ENCODE data around the gene EPB41L4B.
"Not testable (repeated sequence)": the region's sequence is repeated elsewhere in the genome, so short reads cannot be mapped to it uniquely, and the experiment has no call there.

The EPB41L4B gene

DNA sequence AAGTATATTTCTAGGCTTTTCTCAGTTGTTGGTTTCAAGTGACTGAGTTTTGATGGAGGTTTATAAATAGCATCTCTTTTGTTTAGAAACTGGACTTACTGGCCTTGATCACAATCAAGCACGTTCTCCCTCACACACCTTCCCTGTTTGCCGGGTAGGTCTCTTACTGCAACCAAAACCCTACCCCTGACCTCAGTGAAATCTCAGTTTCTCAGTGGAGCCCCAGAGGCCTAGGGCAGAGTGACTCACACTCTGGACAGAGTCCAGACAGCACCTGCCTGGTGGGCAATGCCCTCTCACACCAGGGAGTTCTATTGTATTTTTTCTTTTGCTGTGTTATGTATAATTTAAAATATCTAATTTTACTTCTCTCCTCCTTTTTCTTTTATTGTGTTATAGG, 48.4 kb upstream of the EPB41L4B start:
- Histone ChIP-seq H3K36me3 (ENCODE audit: control insufficient read depth in 2 of 2, insufficient read depth in 1 of 2, low read length in 2 of 2) (no peaks in the 10 kb centered on the region), H3K4me1 (ENCODE audit: control insufficient read depth, insufficient read depth, low read length) (no peaks in the 10 kb centered on the region), H3K9me3 (ENCODE audit: control insufficient read depth, insufficient read depth, low read depth, low read length) (no peaks in the 10 kb centered on the region), H3K4me3 (ENCODE audit: low read depth, low read length) (no peak overlapping the region), H3K27ac (ENCODE audit: extremely low read depth, low read depth, low read length) (no peak overlapping the region)
- POLR2A ChIA-PET, result no interaction called here
- CTCF ChIA-PET, result interaction anchor here (0.7 to 1.2 kb wide), 5 partner anchors 10 to 819 kb away, joined by 3 to 6 read pairs (median 3); no protein-coding TSS in a partner anchor
- TF ChIP-seq ZFHX2 (tag by site-specific recombination; conservative IDR thresholded peaks at IDR 0.05), result no peak
- TF ChIP-seq ZSCAN30 (tag by site-specific recombination; IDR thresholded peaks at IDR 0.05), result no peak
- TF ChIP-seq ZNF266 (tag by site-specific recombination; IDR thresholded peaks at IDR 0.05; ENCODE audit: low read depth), result no peak
- TF ChIP-seq, protein P1, sequence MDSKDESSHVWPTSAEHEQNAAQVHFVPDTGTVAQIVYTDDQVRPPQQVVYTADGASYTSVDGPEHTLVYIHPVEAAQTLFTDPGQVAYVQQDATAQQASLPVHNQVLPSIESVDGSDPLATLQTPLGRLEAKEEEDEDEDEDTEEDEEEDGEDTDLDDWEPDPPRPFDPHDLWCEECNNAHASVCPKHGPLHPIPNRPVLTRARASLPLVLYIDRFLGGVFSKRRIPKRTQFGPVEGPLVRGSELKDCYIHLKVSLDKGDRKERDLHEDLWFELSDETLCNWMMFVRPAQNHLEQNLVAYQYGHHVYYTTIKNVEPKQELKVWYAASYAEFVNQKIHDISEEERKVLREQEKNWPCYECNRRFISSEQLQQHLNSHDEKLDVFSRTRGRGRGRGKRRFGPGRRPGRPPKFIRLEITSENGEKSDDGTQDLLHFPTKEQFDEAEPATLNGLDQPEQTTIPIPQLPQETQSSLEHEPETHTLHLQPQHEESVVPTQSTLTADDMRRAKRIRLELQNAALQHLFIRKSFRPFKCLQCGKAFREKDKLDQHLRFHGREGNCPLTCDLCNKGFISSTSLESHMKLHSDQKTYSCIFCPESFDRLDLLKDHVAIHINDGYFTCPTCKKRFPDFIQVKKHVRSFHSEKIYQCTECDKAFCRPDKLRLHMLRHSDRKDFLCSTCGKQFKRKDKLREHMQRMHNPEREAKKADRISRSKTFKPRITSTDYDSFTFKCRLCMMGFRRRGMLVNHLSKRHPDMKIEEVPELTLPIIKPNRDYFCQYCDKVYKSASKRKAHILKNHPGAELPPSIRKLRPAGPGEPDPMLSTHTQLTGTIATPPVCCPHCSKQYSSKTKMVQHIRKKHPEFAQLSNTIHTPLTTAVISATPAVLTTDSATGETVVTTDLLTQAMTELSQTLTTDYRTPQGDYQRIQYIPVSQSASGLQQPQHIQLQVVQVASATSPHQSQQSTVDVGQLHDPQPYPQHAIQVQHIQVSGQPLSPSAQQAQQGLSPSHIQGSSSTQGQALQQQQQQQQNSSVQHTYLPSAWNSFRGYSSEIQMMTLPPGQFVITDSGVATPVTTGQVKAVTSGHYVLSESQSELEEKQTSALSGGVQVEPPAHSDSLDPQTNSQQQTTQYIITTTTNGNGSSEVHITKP (tag by site-specific recombination; IDR thresholded peaks at IDR 0.05), result no peak
- TF ChIP-seq, protein P2, sequence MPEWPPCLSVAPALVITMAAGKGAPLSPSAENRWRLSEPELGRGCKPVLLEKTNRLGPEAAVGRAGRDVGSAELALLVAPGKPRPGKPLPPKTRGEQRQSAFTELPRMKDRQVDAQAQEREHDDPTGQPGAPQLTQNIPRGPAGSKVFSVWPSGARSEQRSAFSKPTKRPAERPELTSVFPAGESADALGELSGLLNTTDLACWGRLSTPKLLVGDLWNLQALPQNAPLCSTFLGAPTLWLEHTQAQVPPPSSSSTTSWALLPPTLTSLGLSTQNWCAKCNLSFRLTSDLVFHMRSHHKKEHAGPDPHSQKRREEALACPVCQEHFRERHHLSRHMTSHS (tag by site-specific recombination; IDR thresholded peaks at IDR 0.05), result no peak
- TF ChIP-seq, protein P3, sequence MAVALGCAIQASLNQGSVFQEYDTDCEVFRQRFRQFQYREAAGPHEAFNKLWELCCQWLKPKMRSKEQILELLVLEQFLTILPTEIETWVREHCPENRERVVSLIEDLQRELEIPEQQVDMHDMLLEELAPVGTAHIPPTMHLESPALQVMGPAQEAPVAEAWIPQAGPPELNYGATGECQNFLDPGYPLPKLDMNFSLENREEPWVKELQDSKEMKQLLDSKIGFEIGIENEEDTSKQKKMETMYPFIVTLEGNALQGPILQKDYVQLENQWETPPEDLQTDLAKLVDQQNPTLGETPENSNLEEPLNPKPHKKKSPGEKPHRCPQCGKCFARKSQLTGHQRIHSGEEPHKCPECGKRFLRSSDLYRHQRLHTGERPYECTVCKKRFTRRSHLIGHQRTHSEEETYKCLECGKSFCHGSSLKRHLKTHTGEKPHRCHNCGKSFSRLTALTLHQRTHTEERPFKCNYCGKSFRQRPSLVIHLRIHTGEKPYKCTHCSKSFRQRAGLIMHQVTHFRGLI (tag by site-specific recombination; IDR thresholded peaks at IDR 0.05), result no peak
- TF ChIP-seq, protein P4, sequence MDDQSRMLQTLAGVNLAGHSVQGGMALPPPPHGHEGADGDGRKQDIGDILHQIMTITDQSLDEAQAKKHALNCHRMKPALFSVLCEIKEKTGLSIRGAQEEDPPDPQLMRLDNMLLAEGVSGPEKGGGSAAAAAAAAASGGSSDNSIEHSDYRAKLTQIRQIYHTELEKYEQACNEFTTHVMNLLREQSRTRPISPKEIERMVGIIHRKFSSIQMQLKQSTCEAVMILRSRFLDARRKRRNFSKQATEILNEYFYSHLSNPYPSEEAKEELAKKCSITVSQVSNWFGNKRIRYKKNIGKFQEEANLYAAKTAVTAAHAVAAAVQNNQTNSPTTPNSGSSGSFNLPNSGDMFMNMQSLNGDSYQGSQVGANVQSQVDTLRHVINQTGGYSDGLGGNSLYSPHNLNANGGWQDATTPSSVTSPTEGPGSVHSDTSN (CRISPR knock-in tag; IDR thresholded peaks at IDR 0.05), result no peak
- TF ChIP-seq ZFP69B (tag by site-specific recombination; IDR thresholded peaks at IDR 0.05), result no peak

DNA sequence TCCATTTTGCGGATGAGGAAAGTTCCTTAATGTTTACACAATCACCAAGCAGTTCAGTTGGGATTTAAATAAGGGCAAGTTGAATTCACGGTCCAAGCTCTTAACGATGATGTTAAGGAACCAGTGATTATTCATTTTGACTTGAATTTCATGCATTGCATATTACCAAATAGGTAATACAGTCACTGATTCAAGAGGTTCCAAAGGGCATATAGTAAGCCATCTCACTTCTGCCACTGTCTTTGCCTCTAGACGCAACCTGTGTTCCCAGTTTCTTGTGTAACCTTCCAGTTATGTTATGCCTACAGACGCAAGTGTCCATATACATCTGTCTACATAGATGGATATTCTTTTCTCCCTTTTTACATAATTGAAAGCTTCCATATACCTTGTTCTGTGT, 39.9 kb upstream of the EPB41L4B start:
- H3K9me3 ChIP-seq (ENCODE audit: control insufficient read depth, insufficient read depth, low read depth, low read length), result no peaks in the 10 kb centered on the region
- H3K27ac ChIP-seq (ENCODE audit: extremely low read depth, low read depth, low read length), result no peak overlapping the region
- H3K4me1 ChIP-seq (ENCODE audit: control insufficient read depth, insufficient read depth, low read length), result no peaks in the 10 kb centered on the region
- ChIA-PET POLR2A (no interaction called here), CTCF (interaction anchor here (0.6 to 1.8 kb wide), 3 partner anchors 8 to 109 kb away, joined by 3 to 4 read pairs (median 3); no protein-coding TSS in a partner anchor)
- no peak overlapping the region for H3K4me3 ChIP-seq (ENCODE audit: low read depth, low read length)
- H3K36me3 ChIP-seq (ENCODE audit: control insufficient read depth in 2 of 2, insufficient read depth in 1 of 2, low read length in 2 of 2), result no peaks in the 10 kb centered on the region
- TF ChIP-seq, protein P2 (tag by site-specific recombination; IDR thresholded peaks at IDR 0.05), result no peak
- TF ChIP-seq ZNF157 (tag by site-specific recombination; IDR thresholded peaks at IDR 0.05), result no peak
- TF ChIP-seq, protein P5, sequence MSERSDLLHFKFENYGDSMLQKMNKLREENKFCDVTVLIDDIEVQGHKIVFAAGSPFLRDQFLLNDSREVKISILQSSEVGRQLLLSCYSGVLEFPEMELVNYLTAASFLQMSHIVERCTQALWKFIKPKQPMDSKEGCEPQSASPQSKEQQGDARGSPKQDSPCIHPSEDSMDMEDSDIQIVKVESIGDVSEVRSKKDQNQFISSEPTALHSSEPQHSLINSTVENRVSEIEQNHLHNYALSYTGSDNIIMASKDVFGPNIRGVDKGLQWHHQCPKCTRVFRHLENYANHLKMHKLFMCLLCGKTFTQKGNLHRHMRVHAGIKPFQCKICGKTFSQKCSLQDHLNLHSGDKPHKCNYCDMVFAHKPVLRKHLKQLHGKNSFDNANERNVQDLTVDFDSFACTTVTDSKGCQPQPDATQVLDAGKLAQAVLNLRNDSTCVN (tag by site-specific recombination; optimal IDR thresholded peaks at IDR 0.05), result no peak

DNA sequence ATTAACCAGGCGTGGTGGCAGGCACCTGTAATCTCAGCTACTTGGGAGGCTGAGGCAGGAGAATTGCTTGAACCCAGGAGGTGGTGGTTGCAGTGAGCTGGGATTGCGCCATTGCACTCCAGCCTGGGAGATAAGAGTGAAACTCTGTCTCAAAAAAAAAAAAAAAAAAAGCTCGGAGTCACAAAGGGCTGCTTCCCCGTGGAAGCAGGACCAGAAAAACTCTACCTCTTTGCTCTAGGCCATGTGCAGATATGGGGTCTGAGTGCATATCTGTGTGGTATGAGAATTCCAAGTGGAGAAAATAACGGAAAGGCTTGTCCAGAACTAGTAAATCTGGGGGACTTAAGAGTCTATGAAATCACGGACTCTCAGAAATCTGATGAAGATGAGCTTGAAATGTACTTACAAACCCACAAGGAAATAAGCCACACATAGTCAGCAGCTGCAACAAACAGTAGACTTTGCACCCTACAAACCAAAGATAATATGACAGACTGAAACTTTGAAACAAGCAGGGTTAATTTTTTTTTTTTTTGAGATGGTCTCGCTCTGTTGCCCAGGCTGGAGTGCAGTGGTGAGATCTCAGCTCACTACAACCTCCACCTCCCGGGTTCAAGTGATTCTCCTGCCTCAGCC, 38.2 kb upstream of the EPB41L4B start:
- H3K4me3 ChIP-seq (ENCODE audit: low read depth, low read length); H3K9me3 ChIP-seq (ENCODE audit: control insufficient read depth, insufficient read depth, low read depth, low read length); H3K36me3 ChIP-seq (ENCODE audit: control insufficient read depth in 2 of 2, insufficient read depth in 1 of 2, low read length in 2 of 2); H3K27ac ChIP-seq (ENCODE audit: extremely low read depth, low read depth, low read length); H3K4me1 ChIP-seq (ENCODE audit: control insufficient read depth, insufficient read depth, low read length); POLR2A ChIA-PET: not testable (repeated sequence)
- CTCF ChIA-PET, result interaction anchor here (0.7 to 1.8 kb wide), 4 partner anchors 10 to 563 kb away, joined by 3 to 5 read pairs (median 4); no protein-coding TSS in a partner anchor

Measured in HEK293 (cell line).